C4-2B (cell line): ENCODE results near the gene PGRMC1.
A peak's percentile ranks its signal among the peaks of the same experiment; 100 is the strongest.

ENCODE experiments used
- H3K27ac ChIP-seq: fragments of 450-650 bp; 2 replicates; pipeline ENCODE4 v1.5.1; 2017
- CTCF ChIP-seq: fragments of 450-650 bp; conservative IDR thresholded peaks from 2 replicates; pipeline ENCODE4 v1.5.1; 2017; ENCODE audit warnings: mild to moderate bottlenecking
- ZFX ChIP-seq: fragments of 450-650 bp; IDR thresholded peaks from 2 replicates; pipeline ENCODE4 v1.6.1; 2017

The PGRMC1 gene

GRCh38 chrX:119235051-119235511 lies 1.0 kb upstream of the PGRMC1 start:
- no peak for TF ChIP-seq CTCF
- no peak for TF ChIP-seq ZFX
- no peak overlapping the region for H3K27ac ChIP-seq

- TF ChIP-seq CTCF (no peak), ZFX (no peak)
- H3K27ac ChIP-seq: peak overlapping the region; percentile 98
These were observed 807 bp downstream of the PGRMC1 start for GRCh38 chrX:119236623-119237561.

- TF ChIP-seq CTCF (no peak), ZFX (no peak)
- H3K27ac ChIP-seq: peak overlapping the region; percentile 98
These were observed 1.5 kb downstream of the PGRMC1 start for GRCh38 chrX:119237562-119237942.

GRCh38 chrX:119238557-119238956 lies 2.5 kb downstream of the PGRMC1 start:
- no peak for TF ChIP-seq CTCF
- no peak for TF ChIP-seq ZFX
- no peak overlapping the region for H3K27ac ChIP-seq

- no peak overlapping the region for H3K27ac ChIP-seq
These were observed 4.3 kb downstream of the PGRMC1 start for GRCh38 chrX:119240356-119240755.

GRCh38 chrX:119247702-119248101 lies 11.6 kb downstream of the PGRMC1 start:
- no peak for TF ChIP-seq CTCF
- no peak overlapping the region for H3K27ac ChIP-seq

More at GRCh38 chrX:119240356-119240755, 4.3 kb downstream of the PGRMC1 start:
- TF ChIP-seq CTCF: no peak
- TF ChIP-seq ZFX: no peak

- no peak overlapping the region for H3K27ac ChIP-seq
- TF ChIP-seq CTCF: no peak
- no peak for TF ChIP-seq ZFX
These were observed 13.8 kb downstream of the PGRMC1 start for GRCh38 chrX:119249891-119250290.
